Stimulated activated naive B cell treated with anti-CD40 and anti-IgM and Interleukin-4, amounts not matched to agents 10 μg/mL and 1 μg/mL and 100 μg/mL, for 72 hours (primary cell): Measurements from ENCODE around the gene SRBD1.

Source experiments
- ATAC-seq, 2 donors: fragments of 150-1000 bp; cut with Tn5 transposase; replicated peaks; 2 replicates each; pipeline ENCODE4 v1.10.0; 2021; ENCODE audit warnings: moderate library complexity in 1 of 2
- DNase-seq: peaks from one replicate; pipeline ENCODE4 v3.0.0; 2021
- H3K27ac Mint-ChIP-seq: one replicate; pipeline ENCODE4 v1.8.0; 2022; ENCODE audit warnings: mild to moderate bottlenecking, mixed read lengths
- H3K27me3 Mint-ChIP-seq, 2 donors: one replicate each; pipeline ENCODE4 v1.8.0; 2022; ENCODE audit warnings: mixed read lengths in 2 of 2
- H3K36me3 Mint-ChIP-seq, 2 donors: one replicate each; pipeline ENCODE4 v1.8.0; 2022; ENCODE audit warnings: mixed read lengths in 2 of 2, mild to moderate bottlenecking in 1 of 2
- H3K4me1 Mint-ChIP-seq, 2 donors: one replicate each; pipeline ENCODE4 v1.8.0; 2022; ENCODE audit warnings: mixed read lengths in 2 of 2, mild to moderate bottlenecking in 1 of 2
- H3K4me3 Mint-ChIP-seq, 2 donors: one replicate each; pipeline ENCODE4 v1.8.0; 2022; ENCODE audit warnings: mild to moderate bottlenecking in 2 of 2, mixed read lengths in 2 of 2, moderate library complexity in 1 of 2
- H3K9me3 Mint-ChIP-seq, 2 donors: one replicate each; pipeline ENCODE4 v1.8.0; 2022; ENCODE audit warnings: mixed read lengths in 2 of 2, mild to moderate bottlenecking in 1 of 2

SRBD1 gene

GRCh38 chr2:45409677-45410076 lies 201.4 kb downstream of the SRBD1 start:
- peaks cover 26 to 33% of the 10 kb centered on the region in 2 donors for H3K36me3 Mint-ChIP-seq
- H3K4me3 Mint-ChIP-seq = no peak overlapping the region

DNA sequence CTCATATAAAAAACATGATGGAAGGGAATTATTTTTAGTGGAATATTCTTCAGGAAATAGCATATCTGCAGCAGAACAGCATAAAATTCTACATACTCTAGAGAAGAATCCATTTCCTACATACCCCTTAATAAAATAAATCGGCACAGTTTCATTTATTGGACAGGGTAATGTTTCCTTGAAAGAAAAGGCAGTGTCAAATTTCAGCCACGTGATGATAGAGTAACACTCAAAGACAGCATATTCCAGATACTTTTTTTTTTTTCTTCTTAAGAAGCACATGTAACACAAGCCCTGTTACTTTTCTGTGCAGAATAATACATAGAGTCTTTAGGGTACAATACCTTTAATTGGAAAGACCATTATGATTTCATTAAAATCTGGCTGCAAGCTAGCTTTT lies 204.4 kb downstream of the SRBD1 start:
- Mint-ChIP-seq H3K27ac (no peak overlapping the region), H3K4me3 (no peak overlapping the region), H3K9me3 (peaks cover 0 to 2% of the 10 kb centered on the region in 2 donors), H3K4me1 (no peaks in the 10 kb centered on the region), H3K27me3 (no peaks in the 10 kb centered on the region), H3K36me3 (peaks cover 16 to 29% of the 10 kb centered on the region in 2 donors)
- DNase-seq = no peak
- ATAC-seq = no peak

More at GRCh38 chr2:45409677-45410076, 201.4 kb downstream of the SRBD1 start:
- no peak overlapping the region for H3K27ac Mint-ChIP-seq
- DNase-seq (no peak), ATAC-seq (no peak)
- H3K4me1 Mint-ChIP-seq = peaks cover 0 to 7% of the 10 kb centered on the region in 2 donors
- no peaks in the 10 kb centered on the region for H3K27me3 Mint-ChIP-seq
- peaks cover 0 to 2% of the 10 kb centered on the region in 2 donors for H3K9me3 Mint-ChIP-seq

DNA sequence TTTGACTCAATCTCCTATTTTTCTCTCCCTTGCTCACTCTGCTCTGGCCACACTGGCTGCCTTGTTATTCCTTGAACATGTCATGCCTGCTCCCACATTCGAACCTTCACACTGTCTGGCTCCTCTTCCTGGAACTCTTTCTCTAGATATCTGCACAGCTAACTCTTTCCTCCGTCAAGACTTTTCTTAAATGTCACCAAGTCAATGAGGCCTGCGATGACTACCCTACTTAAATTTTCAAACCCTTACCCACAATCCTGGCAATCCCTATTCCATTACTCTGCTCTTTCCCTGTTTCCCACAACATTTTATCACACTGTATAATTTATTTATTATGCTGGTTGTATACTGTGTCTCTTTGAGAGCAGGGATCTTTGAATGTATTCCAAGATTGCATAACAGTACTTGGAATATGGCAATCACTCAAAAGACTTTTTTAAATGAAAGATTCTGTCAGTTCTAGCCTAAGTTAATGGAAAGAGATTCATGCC lies 206.2 kb downstream of the SRBD1 start:
- no peaks in the 10 kb centered on the region for H3K9me3 Mint-ChIP-seq
- no peaks in the 10 kb centered on the region for H3K27me3 Mint-ChIP-seq
- ATAC-seq (no peak), DNase-seq (no peak)
- H3K4me3 Mint-ChIP-seq = no peak overlapping the region
- H3K4me1 Mint-ChIP-seq = no peaks in the 10 kb centered on the region
- H3K36me3 Mint-ChIP-seq = peaks cover 6 to 23% of the 10 kb centered on the region in 2 donors
- no peak overlapping the region for H3K27ac Mint-ChIP-seq

GRCh38 chr2:45403036-45403435 lies 208.0 kb downstream of the SRBD1 start:
- Mint-ChIP-seq H3K4me1 (no peaks in the 10 kb centered on the region), H3K27me3 (no peaks in the 10 kb centered on the region), H3K9me3 (no peaks in the 10 kb centered on the region), H3K4me3 (no peak overlapping the region), H3K27ac (no peak overlapping the region), H3K36me3 (peaks cover 6 to 19% of the 10 kb centered on the region in 2 donors)
- ATAC-seq = no peak
- no peak for DNase-seq

GRCh38 chr2:45401431-45401922 lies 209.6 kb downstream of the SRBD1 start:
- H3K27me3 Mint-ChIP-seq = no peaks in the 10 kb centered on the region
- no peaks in the 10 kb centered on the region for H3K9me3 Mint-ChIP-seq
- H3K4me1 Mint-ChIP-seq = no peaks in the 10 kb centered on the region
- peaks cover 6 to 19% of the 10 kb centered on the region in 2 donors for H3K36me3 Mint-ChIP-seq
- no peak for ATAC-seq
- no peak overlapping the region for H3K27ac Mint-ChIP-seq
- DNase-seq = no peak
- no peak overlapping the region for H3K4me3 Mint-ChIP-seq

DNA sequence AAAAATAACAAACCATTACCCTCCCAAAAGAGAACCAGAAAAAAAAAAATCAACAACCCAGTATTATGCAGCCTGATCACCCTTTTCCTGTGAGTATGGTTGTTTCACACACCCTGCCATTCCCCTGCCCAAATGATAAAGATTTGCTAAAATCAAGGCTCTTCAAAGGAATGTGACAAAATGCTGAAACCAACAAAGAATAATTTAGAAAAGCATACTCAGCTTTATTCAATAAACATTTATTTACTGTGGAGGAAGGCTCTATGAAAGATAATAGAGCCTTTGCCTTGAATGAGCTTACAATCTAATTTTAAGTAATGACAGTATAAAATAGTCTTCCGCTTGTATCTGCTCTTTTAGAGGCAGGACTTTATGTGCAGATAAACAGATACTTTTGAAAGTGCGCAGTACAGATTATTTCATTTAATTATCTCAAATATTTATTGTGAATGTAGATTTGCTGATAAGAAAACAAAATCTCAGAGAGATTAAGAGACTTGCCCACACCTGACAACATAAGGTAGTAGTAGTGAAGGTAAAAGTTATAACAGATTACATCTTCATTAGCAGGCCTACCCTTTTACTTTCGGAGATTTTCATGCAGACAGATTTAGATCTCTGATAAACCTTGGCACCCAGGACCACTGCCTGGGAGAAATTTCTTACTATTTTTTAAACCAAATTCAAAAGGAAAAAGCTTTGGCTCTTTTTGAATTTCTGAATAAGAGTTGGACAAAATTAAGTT lies 211.9 kb downstream of the SRBD1 start:
- peaks cover 6 to 28% of the 10 kb centered on the region in 2 donors for H3K36me3 Mint-ChIP-seq
- H3K27me3 Mint-ChIP-seq = no peaks in the 10 kb centered on the region
- DNase-seq (no peak), ATAC-seq (no peak)
- H3K4me1 Mint-ChIP-seq = no peaks in the 10 kb centered on the region
- no peak overlapping the region for H3K4me3 Mint-ChIP-seq
- H3K27ac Mint-ChIP-seq = no peak overlapping the region
- H3K9me3 Mint-ChIP-seq = no peaks in the 10 kb centered on the region

GRCh38 chr2:45397292-45397691 lies 213.8 kb downstream of the SRBD1 start:
- DNase-seq = no peak
- ATAC-seq = no peak
- Mint-ChIP-seq H3K4me1 (no peaks in the 10 kb centered on the region), H3K36me3 (peaks cover 9 to 31% of the 10 kb centered on the region in 2 donors), H3K4me3 (no peak overlapping the region), H3K27me3 (no peaks in the 10 kb centered on the region), H3K27ac (no peak overlapping the region), H3K9me3 (no peaks in the 10 kb centered on the region)

GRCh38 chr2:45396671-45397070 lies 214.4 kb downstream of the SRBD1 start:
- H3K9me3 Mint-ChIP-seq = no peaks in the 10 kb centered on the region
- H3K27me3 Mint-ChIP-seq = no peaks in the 10 kb centered on the region
- DNase-seq = no peak
- no peak overlapping the region for H3K4me3 Mint-ChIP-seq
- no peak for ATAC-seq
- no peak overlapping the region for H3K27ac Mint-ChIP-seq
- no peaks in the 10 kb centered on the region for H3K4me1 Mint-ChIP-seq
- peaks cover 11 to 33% of the 10 kb centered on the region in 2 donors for H3K36me3 Mint-ChIP-seq

GRCh38 chr2:45394842-45395241 lies 216.2 kb downstream of the SRBD1 start:
- Mint-ChIP-seq H3K36me3 (peaks cover 8 to 40% of the 10 kb centered on the region in 2 donors), H3K9me3 (no peaks in the 10 kb centered on the region), H3K27me3 (no peaks in the 10 kb centered on the region), H3K4me3 (no peak overlapping the region), H3K27ac (no peak overlapping the region), H3K4me1 (no peaks in the 10 kb centered on the region)
- DNase-seq = no peak
- ATAC-seq = no peak

GRCh38 chr2:45394216-45394615 lies 216.9 kb downstream of the SRBD1 start:
- Mint-ChIP-seq H3K4me3 (no peak overlapping the region), H3K4me1 (no peaks in the 10 kb centered on the region), H3K36me3 (peaks cover 12 to 44% of the 10 kb centered on the region in 2 donors), H3K27ac (no peak overlapping the region), H3K27me3 (no peaks in the 10 kb centered on the region), H3K9me3 (no peaks in the 10 kb centered on the region)
- no peak for ATAC-seq
- no peak for DNase-seq

- DNase-seq (no peak), ATAC-seq (no peak)
- H3K9me3 Mint-ChIP-seq = no peaks in the 10 kb centered on the region
- peaks cover 28 to 64% of the 10 kb centered on the region in 2 donors for H3K36me3 Mint-ChIP-seq
- H3K27me3 Mint-ChIP-seq = no peaks in the 10 kb centered on the region
- no peak overlapping the region for H3K27ac Mint-ChIP-seq
- no peaks in the 10 kb centered on the region for H3K4me1 Mint-ChIP-seq
- H3K4me3 Mint-ChIP-seq = no peak overlapping the region
Observed at GRCh38 chr2:45391866-45392265, 219.2 kb downstream of the SRBD1 start.

DNA sequence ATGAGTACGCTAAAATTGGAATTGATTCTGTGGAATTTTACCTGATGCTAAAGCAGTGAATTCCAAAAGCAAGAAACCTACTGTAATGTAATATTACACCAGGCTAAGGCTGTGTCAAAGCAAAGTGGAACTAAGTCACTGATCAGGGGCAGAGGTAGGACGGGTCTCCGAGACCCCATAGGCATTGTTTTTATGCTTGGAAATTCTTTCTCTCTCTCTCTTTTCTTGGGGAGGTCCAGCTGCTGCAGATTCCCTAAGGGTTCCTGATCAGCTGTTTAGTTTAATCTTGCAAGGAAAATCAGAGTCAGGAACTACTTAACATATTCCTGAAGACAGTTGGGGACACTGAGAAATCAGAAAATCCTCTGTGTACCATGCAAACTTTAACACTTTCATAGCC lies 220.2 kb downstream of the SRBD1 start:
- DNase-seq (no peak), ATAC-seq (no peak)
- Mint-ChIP-seq H3K27ac (no peak overlapping the region), H3K36me3 (peaks cover 28 to 64% of the 10 kb centered on the region in 2 donors), H3K27me3 (no peaks in the 10 kb centered on the region), H3K4me1 (no peaks in the 10 kb centered on the region), H3K9me3 (no peaks in the 10 kb centered on the region), H3K4me3 (no peak overlapping the region)

GRCh38 chr2:45390441-45390840 lies 220.6 kb downstream of the SRBD1 start:
- DNase-seq (no peak), ATAC-seq (no peak)
- H3K36me3 Mint-ChIP-seq = peaks cover 28 to 64% of the 10 kb centered on the region in 2 donors
- no peak overlapping the region for H3K4me3 Mint-ChIP-seq
- no peaks in the 10 kb centered on the region for H3K27me3 Mint-ChIP-seq
- no peak overlapping the region for H3K27ac Mint-ChIP-seq
- H3K9me3 Mint-ChIP-seq = no peaks in the 10 kb centered on the region
- no peaks in the 10 kb centered on the region for H3K4me1 Mint-ChIP-seq

- ATAC-seq (no peak), DNase-seq (no peak)
- Mint-ChIP-seq H3K4me3 (no peak overlapping the region), H3K36me3 (peaks cover 28 to 56% of the 10 kb centered on the region in 2 donors), H3K9me3 (no peaks in the 10 kb centered on the region), H3K27ac (no peak overlapping the region), H3K4me1 (no peaks in the 10 kb centered on the region), H3K27me3 (no peaks in the 10 kb centered on the region)
Observed at GRCh38 chr2:45388541-45389100, 222.4 kb downstream of the SRBD1 start.

DNA sequence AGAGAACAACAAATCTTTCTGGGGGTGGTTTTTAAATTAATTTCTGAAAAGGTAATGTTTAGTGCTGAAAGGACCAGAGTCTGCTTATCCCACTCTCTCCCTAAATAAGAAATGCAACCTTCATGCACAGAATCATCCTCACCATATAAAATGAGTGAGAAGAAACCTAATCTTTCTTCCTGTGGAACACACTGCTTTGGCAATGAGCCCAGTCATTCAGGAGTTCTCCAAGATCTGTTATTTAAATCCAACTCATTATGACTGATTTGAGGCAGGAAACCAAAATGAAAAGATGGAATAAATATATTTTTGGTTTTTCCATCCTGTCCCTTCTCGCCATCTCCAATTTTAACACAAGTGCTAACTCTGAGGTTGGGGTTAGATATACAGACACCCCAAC lies 228.3 kb downstream of the SRBD1 start:
- ATAC-seq (no peak), DNase-seq (no peak)
- Mint-ChIP-seq H3K4me1 (no peaks in the 10 kb centered on the region), H3K36me3 (peaks cover 6 to 7% of the 10 kb centered on the region in 2 donors), H3K27ac (no peak overlapping the region), H3K4me3 (no peak overlapping the region), H3K27me3 (no peaks in the 10 kb centered on the region), H3K9me3 (no peaks in the 10 kb centered on the region)
